Muscle of leg (tissue), 9 donors: Measurements from ENCODE around the gene PSENEN. TPM values are rescaled to one million over a fixed set of nuclear protein-coding genes. Genes with fewer than 3 reads are reported as not detected.

Experiments used
- polyA plus RNA-seq, 8 donors: library from polyadenylated mRNA; unstranded; fragments of 120-200 nt; gene quantifications; one replicate each; pipeline versions ENCODE4 v1.2.1 to v1.2.3, GENCODE V29; 2013; ENCODE audit warnings: inconsistent platforms in 1 of 8, low replicate concordance in 1 of 8; ENCODE audit not compliant: insufficient read length in 8 of 8, insufficient read depth in 1 of 8
- total RNA-seq: library from RNA; stranded (reverse); fragments of 120-200 nt; gene quantifications from one replicate; pipeline ENCODE4 v1.2.4, GENCODE V29; 2013

Gene PSENEN
- total and polyA plus RNA-seq, 9 donors: 34.1 to 45.1 (median 37.1) TPM

Other genes with a start within 250 kb of the PSENEN start
- 2.0 TPM for gene DMKN, start 232.0 kb upstream of the PSENEN start, total RNA-seq
- 10 to 100 TPM in 1 of 8 donors, 1 to 10 TPM in 7; 1.1 to 22.6 (median 2.1) TPM for gene DMKN, start 232.0 kb upstream of the PSENEN start, polyA plus RNA-seq
- not detected for gene SBSN, start 217.3 kb upstream of the PSENEN start, total RNA-seq
- gene SBSN, start 217.3 kb upstream of the PSENEN start, polyA plus RNA-seq: 1 to 10 TPM in 1 of 8 donors, under 1 TPM in 3, not detected in 4; 0.10 to 5.1 (median 0.40) TPM
- gene GAPDHS, start 212.2 kb upstream of the PSENEN start, total RNA-seq: not detected
- not detected for gene GAPDHS, start 212.2 kb upstream of the PSENEN start, polyA plus RNA-seq
- 51.4 TPM for gene TMEM147, start 200.0 kb upstream of the PSENEN start, total RNA-seq
- 10 to 100 TPM; 41.5 to 50.1 (median 44.6) TPM for gene TMEM147, start 200.0 kb upstream of the PSENEN start, polyA plus RNA-seq
- gene ATP4A, start 182.0 kb upstream of the PSENEN start, total RNA-seq: not detected
- gene ATP4A, start 182.0 kb upstream of the PSENEN start, polyA plus RNA-seq: under 1 TPM in 1 of 8 donors, not detected in 7; 0.52 TPM
- not detected for gene PMIS2, start 159.5 kb upstream of the PSENEN start, total RNA-seq
- not detected for gene PMIS2, start 159.5 kb upstream of the PSENEN start, polyA plus RNA-seq
- gene HAUS5, start 132.9 kb upstream of the PSENEN start, total RNA-seq: 9.5 TPM
- gene HAUS5, start 132.9 kb upstream of the PSENEN start, polyA plus RNA-seq: 10 to 100 TPM in 7 of 8 donors, 1 to 10 TPM in 1; 9.4 to 16.1 (median 12.6) TPM
- gene RBM42, start 116.6 kb upstream of the PSENEN start, total RNA-seq: 32.8 TPM
- 10 to 100 TPM; 44.7 to 55.3 (median 51.5) TPM for gene RBM42, start 116.6 kb upstream of the PSENEN start, polyA plus RNA-seq
- gene ETV2, start 103.9 kb upstream of the PSENEN start, total RNA-seq: 1.6 TPM
- 1 to 10 TPM; 1.7 to 4.9 (median 3.2) TPM for gene ETV2, start 103.9 kb upstream of the PSENEN start, polyA plus RNA-seq
- gene COX6B1, start 97.3 kb upstream of the PSENEN start, total RNA-seq: 582 TPM
- gene COX6B1, start 97.3 kb upstream of the PSENEN start, polyA plus RNA-seq: 100 to 1,000 TPM; 263 to 328 (median 300) TPM
- gene UPK1A, start 79.1 kb upstream of the PSENEN start, total RNA-seq: not detected
- gene UPK1A, start 79.1 kb upstream of the PSENEN start, polyA plus RNA-seq: 1 to 10 TPM in 1 of 8 donors, under 1 TPM in 2, not detected in 5; 0.17 to 7.7 (median 0.28) TPM
- gene ZBTB32, start 41.1 kb upstream of the PSENEN start, total RNA-seq: not detected
- gene ZBTB32, start 41.1 kb upstream of the PSENEN start, polyA plus RNA-seq: under 1 TPM in 6 of 8 donors, not detected in 2; 0.25 to 0.40 (median 0.36) TPM
- gene KMT2B, start 27.6 kb upstream of the PSENEN start, total RNA-seq: 7.6 TPM
- 10 to 100 TPM; 17.3 to 33.7 (median 25.3) TPM for gene KMT2B, start 27.6 kb upstream of the PSENEN start, polyA plus RNA-seq
- gene IGFLR1, start 3.2 kb upstream of the PSENEN start, total RNA-seq: 2.1 TPM
- gene IGFLR1, start 3.2 kb upstream of the PSENEN start, polyA plus RNA-seq: 1 to 10 TPM; 3.0 to 5.6 (median 3.9) TPM
- 14.6 TPM for gene U2AF1L4, start 233 bp upstream of the PSENEN start, total RNA-seq
- gene U2AF1L4, start 233 bp upstream of the PSENEN start, polyA plus RNA-seq: 10 to 100 TPM; 10.6 to 17.6 (median 14.1) TPM
- 10.2 TPM for gene LIN37, start 2.9 kb downstream of the PSENEN start, total RNA-seq
- 10 to 100 TPM in 5 of 8 donors, 1 to 10 TPM in 3; 9.2 to 12.8 (median 10.9) TPM for gene LIN37, start 2.9 kb downstream of the PSENEN start, polyA plus RNA-seq
- 46.7 TPM for gene HSPB6, start 11.4 kb downstream of the PSENEN start, total RNA-seq
- gene HSPB6, start 11.4 kb downstream of the PSENEN start, polyA plus RNA-seq: 100 to 1,000 TPM; 236 to 741 (median 528) TPM
- 3.9 TPM for gene PROSER3, start 12.5 kb downstream of the PSENEN start, total RNA-seq
- 10 to 100 TPM in 6 of 8 donors, 1 to 10 TPM in 2; 6.9 to 14.6 (median 11.9) TPM for gene PROSER3, start 12.5 kb downstream of the PSENEN start, polyA plus RNA-seq
- gene ARHGAP33, start 29.9 kb downstream of the PSENEN start, total RNA-seq: 3.6 TPM
- 10 to 100 TPM in 7 of 8 donors, 1 to 10 TPM in 1; 8.3 to 28.5 (median 19.4) TPM for gene ARHGAP33, start 29.9 kb downstream of the PSENEN start, polyA plus RNA-seq
- not detected for gene PRODH2, start 67.2 kb downstream of the PSENEN start, total RNA-seq
- gene PRODH2, start 67.2 kb downstream of the PSENEN start, polyA plus RNA-seq: under 1 TPM in 2 of 8 donors, not detected in 6; 0.18 to 0.27 TPM
- gene NPHS1, start 106.9 kb downstream of the PSENEN start, total RNA-seq: 0.09 TPM
- gene NPHS1, start 106.9 kb downstream of the PSENEN start, polyA plus RNA-seq: under 1 TPM in 7 of 8 donors, not detected in 1; 0.04 to 0.37 (median 0.21) TPM
- 0.31 TPM for gene KIRREL2, start 111.3 kb downstream of the PSENEN start, total RNA-seq
- gene KIRREL2, start 111.3 kb downstream of the PSENEN start, polyA plus RNA-seq: 1 to 10 TPM in 1 of 8 donors, under 1 TPM in 7; 0.28 to 1.0 (median 0.58) TPM
- 4.7 TPM for gene APLP1, start 122.9 kb downstream of the PSENEN start, total RNA-seq
- gene APLP1, start 122.9 kb downstream of the PSENEN start, polyA plus RNA-seq: 10 to 100 TPM in 3 of 8 donors, 1 to 10 TPM in 5; 4.6 to 10.7 (median 7.5) TPM
- 1.8 TPM for gene NFKBID, start 154.9 kb downstream of the PSENEN start, total RNA-seq
- gene NFKBID, start 154.9 kb downstream of the PSENEN start, polyA plus RNA-seq: 1 to 10 TPM in 6 of 8 donors, under 1 TPM in 2; 0.85 to 3.3 (median 1.6) TPM
- 4.0 TPM for gene HCST, start 156.9 kb downstream of the PSENEN start, total RNA-seq
- gene HCST, start 156.9 kb downstream of the PSENEN start, polyA plus RNA-seq: 1 to 10 TPM; 3.5 to 7.8 (median 5.6) TPM
- gene TYROBP, start 162.6 kb downstream of the PSENEN start, total RNA-seq: 18.0 TPM
- gene TYROBP, start 162.6 kb downstream of the PSENEN start, polyA plus RNA-seq: 10 to 100 TPM; 16.5 to 22.5 (median 18.9) TPM
- gene LRFN3, start 190.7 kb downstream of the PSENEN start, total RNA-seq: 1.8 TPM
- 10 to 100 TPM in 3 of 8 donors, 1 to 10 TPM in 5; 6.3 to 13.9 (median 9.3) TPM for gene LRFN3, start 190.7 kb downstream of the PSENEN start, polyA plus RNA-seq
- 18.7 TPM for gene SDHAF1, start 249.5 kb downstream of the PSENEN start, total RNA-seq
- 10 to 100 TPM; 10.9 to 14.8 (median 12.9) TPM for gene SDHAF1, start 249.5 kb downstream of the PSENEN start, polyA plus RNA-seq